Left forelimb (tissue), 1 donor: Measurements from ENCODE around the gene EEA1.

ENCODE experiments used
- DNase-seq: peaks from one replicate; pipeline ENCODE4 v3.0.0-alpha.2; 2018; ENCODE audit warnings: low spot score

Gene EEA1

DNA sequence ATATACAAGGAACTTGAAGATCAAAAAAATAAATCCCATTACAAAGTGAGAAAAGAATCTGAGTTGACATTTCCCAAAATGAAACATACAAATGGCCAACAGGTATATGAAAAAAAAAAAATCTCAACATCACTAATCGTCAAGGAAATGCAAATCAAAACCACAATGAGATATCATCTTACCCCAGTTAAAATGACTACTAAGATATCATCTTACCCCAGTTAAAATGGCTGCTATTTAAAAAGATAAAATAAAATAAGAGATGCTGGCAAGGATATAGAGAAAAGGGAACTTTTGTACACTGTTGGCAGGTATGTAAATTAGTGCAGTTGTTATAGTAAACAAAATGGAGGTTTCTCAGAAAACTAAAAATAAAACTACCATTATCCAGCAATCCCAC, 181.9 kb downstream of the EEA1 start:
- no peak for DNase-seq

- DNase-seq, result peak; percentile 81
These were observed 183.1 kb downstream of the EEA1 start for GRCh38 chr12:92745856-92746550.

DNA sequence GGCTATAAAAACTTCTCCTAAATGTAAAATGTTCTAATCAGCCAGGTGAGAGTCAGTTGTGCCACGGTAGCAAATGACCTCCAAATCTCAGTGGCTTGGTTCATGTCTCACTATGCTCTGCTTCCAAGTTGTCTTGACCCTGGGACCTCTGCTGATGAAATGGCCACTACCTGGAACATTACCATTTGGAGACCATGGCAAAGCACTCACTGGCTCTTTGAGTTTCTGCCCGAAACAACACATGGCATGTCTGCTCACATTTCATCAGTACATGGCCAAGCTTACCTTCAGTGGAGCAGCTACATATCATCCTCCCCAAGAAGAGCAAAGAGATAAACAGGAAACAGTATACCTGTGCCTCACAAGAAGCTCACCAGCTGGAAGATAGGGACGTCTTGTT, 186.1 kb downstream of the EEA1 start:
- DNase-seq, result no peak

DNA sequence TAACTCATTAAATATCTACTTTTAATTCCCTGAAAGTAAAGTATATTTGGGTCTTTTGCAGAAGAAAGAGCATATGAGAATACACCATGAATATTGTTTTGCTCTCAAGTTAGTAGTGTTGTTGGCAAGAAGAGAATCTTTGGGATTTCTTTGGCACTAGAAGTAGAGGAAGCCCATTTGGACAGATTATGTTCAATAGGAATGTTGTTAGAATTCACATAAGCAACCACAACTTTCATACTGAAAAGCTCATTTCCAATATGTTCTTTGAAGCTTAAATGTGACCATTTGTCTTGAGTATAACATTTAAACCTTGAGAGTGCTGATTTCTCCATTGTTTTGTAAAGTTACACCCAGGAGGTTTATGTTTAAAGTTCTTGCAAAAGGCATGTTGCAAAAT, 188.7 kb downstream of the EEA1 start:
- no peak for DNase-seq

- DNase-seq, result no peak
These were observed 190.0 kb downstream of the EEA1 start for GRCh38 chr12:92739113-92739512.

- DNase-seq, result no peak
These were observed 190.9 kb downstream of the EEA1 start for GRCh38 chr12:92737855-92738850.

DNA sequence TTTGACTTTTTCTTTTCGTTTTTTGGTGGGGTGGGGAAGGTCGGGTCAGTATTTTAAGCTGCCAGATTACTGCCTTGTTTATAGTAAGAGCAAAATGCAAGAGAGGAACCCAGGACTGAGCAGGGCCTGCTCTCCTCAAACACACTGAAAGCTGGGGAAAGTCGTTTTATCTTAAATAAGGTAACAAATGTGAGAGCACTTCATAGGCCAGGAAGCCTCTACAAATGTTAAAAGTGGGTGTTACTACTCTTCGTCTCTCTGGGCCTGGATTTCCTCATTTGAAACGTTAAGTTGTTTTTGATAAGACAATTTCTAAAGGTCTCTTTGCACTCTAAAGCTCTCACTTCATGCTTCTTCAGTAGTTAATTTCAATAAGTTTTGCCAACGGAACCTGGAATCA, 192.5 kb downstream of the EEA1 start:
- no peak for DNase-seq

DNA sequence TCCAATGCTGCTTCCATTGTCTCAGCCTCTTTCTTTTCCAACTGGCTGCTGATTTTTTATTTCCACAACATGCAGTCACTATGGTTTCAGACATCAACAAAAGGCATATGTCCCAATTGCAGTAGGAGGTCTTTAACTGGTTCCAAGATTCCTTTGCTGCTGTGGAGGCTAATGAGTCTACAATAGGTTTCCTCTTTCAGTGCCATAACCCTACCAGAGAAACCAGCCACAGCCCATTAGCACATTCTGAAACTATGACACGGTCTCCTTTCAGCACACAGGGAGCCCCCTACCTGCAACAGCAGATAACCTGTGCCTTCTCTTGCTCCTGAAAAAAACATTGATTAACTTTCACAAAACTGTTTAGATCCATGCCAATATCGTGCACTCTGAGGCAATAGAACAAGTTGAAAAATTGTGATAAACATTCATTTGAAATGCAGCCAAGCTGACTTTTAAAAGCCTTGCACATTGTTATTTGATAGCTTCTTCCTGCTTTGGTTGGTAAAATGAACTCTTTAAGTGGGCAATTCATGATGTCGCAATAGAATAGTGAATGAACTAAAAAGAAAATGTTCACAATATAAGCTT, 193.9 kb downstream of the EEA1 start:
- no peak for DNase-seq

GRCh38 chr12:92733661-92734060, 195.4 kb downstream of the EEA1 start:
- DNase-seq, result no peak

DNA sequence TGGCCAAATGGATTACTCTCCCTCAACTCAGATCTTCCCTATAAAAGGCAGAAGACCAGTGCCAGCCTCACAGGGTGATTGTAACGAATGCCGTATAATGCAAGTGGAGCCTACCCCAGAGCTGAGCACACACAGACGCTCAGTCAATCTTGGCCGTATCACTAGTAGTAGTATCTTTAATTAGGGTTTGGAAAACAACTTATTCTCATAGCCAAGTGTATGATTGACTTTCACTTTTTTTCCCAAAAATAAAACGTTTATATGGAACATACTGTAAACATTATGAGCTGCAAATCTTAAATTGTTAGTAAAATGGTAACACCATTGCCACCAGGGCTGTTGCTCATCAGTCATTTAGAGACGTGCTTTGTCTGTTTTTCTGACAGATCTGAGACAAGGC, 195.9 kb downstream of the EEA1 start:
- no peak for DNase-seq

GRCh38 chr12:92732716-92733115, 196.4 kb downstream of the EEA1 start:
- DNase-seq, result no peak

- no peak for DNase-seq
These were observed 196.9 kb downstream of the EEA1 start for GRCh38 chr12:92732216-92732615.

DNA sequence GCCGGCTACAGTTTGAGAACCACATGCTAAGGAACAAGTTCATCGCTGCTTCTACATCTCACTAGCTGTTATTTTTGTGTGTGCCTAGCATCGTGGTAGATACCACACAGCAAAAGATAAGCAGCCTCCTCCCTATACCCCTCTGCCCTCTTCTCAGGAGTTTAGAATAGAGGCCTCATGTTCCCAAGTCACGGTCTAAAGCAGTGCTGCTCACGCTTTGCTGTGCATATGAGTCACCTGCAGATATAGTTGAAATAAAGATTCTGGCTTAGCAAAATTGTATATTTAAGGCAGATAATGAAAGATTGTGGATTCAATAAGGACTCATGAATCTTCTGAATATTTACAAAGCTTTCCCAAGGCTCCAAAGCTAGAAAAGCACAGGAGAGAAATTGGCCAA, 198.3 kb downstream of the EEA1 start:
- DNase-seq, result no peak

DNA sequence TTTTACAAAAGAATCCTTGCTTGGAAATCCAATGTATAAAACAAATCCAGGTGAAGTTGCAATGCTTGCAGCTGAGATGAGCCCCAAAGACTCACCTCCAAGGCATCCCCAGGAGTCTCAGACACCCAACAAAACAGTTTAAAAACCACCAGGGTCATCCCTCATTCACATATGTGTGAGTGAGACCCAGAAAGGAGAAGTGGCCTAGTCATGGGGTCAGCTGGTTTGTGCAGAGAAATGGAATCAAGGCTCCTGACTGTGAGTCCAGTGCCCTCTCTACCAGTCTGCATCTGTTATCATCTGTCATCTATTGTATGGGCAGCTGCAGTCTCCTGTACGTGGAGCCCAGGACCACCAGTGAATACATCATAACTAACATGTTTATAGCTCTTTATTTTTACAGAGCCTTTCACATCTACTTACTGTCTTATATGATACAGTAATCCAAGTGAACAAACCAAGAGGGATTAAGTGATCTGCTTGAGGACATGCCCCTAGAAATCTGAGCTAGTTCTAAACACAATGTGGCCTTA, 199.3 kb downstream of the EEA1 start:
- DNase-seq, result no peak

GRCh38 chr12:92726850-92727249, 202.2 kb downstream of the EEA1 start:
- DNase-seq, result no peak

- no peak for DNase-seq
These were observed 206.2 kb downstream of the EEA1 start for GRCh38 chr12:92722897-92723296.

DNA sequence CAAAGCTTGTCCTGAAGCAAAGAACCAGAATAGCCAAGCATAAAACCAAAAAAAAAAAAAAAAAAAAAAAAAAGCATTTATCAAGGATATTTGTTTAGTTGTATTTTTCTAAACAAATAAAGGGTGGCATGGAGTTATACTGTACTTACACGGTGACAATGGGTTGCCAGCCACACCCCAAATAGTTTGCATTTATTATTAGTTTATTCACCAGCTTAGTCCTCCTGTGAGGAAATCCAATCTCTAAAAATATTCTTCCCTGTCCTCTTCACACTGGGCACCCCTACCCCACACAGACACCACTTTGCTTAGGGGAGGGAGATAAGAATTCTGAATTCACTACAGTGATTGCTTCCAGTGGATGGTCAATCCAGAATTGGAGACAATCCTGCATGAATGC, 207.4 kb downstream of the EEA1 start:
- DNase-seq, result no peak

- no peak for DNase-seq
These were observed 208.0 kb downstream of the EEA1 start for GRCh38 chr12:92721130-92721529.
